ENCODE measurements around the gene NEK7.

DNA sequence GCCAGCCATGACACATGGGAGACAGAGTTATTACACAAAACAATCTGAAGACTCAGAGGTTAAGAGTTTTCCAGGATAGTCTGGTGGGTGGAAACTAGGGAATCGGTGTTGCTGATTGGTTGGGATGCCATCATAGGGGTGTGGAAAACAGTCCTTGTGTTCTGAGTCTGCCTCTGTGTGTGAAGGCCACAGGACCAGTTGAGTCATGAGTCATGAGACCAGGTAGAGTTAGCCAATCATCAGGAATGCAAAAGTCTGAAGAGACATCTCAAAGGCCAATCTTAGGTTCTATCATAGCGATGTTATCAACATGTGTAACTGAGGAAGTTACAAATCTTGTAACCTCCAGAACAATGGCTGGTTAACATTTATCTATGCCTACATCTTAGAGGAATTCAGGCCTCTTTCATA lies 49.7 kb upstream of the NEK7 start:
- TF ChIP-seq POLR2A (IDR thresholded peaks at IDR 0.05) (no peak), CTCF (IDR thresholded peaks at IDR 0.05) (no peak)
